Measurements from ENCODE around the gene PRKG1.
A peak's percentile ranks its signal among the peaks of the same experiment; 100 is the strongest.
"Not testable (repeated sequence)": the region's sequence is repeated elsewhere in the genome, so short reads cannot be mapped to it uniquely, and the experiment has no call there.

PRKG1 gene

DNA sequence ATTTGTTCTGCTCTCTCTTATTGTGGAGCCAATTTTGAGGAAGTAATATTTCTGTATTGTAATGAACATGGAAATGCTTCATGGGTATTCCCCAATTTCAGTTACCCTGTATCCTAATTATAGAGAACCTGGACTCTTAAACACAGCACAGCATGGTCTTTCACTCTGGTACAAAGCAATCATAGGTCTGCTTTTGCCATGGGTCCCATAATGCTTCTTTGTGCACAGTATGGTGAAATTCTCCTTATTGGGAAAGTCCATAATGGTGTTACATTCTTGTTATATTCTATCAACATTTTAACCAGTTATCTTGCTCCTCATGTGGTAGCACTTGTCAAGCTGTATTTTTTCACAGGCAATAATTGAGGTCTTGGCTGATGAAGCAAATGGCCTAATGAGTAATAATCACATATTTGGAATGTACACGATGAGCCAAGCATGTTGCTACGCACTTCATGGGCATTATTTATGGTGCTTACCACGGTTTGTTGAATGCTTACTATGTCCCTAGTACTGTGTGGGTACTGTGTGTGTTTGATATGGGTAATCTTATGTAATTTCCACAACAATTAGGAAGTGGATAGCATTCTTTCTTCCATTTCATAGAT, 42.9 kb downstream of the PRKG1 start:
- DNase-seq (ENCODE audit: low read depth): peak; percentile 55

DNA sequence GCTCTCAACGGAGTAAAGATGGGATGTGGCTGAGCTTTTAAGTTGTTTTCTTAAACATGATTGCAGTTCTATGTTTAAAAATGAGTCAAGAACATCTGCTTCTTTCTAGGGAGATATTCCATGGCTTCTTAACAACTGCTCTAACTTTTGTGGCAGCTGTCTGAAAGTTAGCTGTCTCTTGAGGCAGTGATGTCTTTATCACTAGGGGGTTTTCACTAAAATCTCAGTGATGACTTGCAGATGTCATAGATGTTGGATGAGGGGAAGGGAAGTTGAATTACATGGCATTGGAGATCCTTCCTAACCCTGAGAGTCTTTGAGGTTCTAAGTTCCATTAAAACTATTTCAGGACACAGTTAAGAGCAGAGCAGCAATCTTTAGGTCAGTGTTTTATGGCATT, 43.5 kb downstream of the PRKG1 start:
- DNase-seq (ENCODE audit: low read depth): no peak

DNA sequence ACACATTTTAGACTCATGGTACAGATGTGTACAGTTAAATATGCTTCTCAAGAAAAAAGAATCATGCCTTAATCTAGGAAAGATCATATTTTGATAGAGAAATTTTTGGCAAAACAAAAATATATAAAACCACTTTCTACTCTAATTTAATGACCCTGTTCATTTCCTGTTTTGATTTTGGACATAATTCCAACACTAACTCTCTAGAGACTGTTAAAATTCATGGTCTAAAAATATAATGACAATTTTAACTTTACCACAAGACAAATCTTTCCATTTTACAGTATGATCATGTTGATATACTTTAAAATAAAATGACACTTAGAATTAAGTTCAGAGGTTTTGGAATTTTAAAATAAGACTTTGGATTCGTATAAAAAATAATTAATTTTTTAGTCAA, 45.2 kb downstream of the PRKG1 start:
- no peak for DNase-seq (ENCODE audit: low read depth)

DNA sequence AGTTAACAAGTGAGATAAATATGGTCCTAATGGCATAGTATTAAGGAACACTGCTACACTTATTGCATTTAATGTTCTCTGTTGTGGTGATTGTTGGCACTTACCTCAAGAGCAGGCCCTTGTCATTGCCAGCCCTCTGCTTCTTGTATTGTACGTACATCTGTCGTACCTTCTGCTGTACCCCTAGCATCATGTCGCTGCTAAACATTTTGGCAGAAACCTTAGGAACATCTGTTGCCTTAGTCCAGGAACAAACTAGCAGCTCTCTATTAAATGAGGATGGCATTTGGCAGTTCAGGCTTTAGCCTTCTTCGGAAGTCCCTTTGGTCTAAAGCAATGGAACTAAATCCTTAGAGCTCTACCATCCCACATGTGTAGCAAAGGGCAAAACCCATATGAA, 47.6 kb downstream of the PRKG1 start:
- DNase-seq (ENCODE audit: low read depth): no peak

DNA sequence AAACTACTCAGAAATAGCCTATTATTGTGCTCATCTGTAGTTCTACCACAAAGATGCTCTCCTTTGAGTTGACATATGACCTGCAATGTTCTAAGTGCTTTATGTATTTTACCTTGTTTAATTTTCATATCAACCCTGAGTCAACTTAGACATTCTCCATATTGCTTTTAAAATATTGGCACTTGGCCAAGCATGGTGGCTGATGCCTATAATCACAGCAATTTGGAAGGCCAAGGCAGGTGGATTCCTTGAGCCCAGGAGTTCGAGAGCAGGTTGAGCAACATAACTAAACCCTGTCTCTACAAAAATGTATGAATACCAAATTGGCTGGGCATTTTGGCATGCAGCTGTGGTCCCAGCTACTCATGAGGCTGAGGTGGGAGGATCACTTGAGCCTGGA, 50.6 kb downstream of the PRKG1 start:
- no peak for DNase-seq (ENCODE audit: low read depth)

DNA sequence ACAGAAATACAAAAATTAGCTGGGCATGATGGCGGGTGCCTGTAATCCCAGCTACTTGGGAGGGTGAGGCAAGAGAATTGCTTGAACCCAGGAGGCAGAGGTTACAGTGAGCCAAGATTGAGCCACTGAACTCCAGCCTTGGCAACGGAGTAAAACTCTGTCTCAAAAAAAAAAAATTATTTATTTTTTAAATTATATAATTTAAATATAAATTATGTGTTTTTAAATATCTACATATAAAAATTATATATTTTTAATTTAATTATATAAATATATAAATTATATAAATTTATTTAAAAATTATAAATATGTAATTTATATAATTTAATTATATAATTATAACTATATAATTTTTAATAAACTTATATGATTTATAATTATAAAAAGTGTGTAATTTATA, 51.2 kb downstream of the PRKG1 start:
- DNase-seq (ENCODE audit: low read depth): no peak

DNA sequence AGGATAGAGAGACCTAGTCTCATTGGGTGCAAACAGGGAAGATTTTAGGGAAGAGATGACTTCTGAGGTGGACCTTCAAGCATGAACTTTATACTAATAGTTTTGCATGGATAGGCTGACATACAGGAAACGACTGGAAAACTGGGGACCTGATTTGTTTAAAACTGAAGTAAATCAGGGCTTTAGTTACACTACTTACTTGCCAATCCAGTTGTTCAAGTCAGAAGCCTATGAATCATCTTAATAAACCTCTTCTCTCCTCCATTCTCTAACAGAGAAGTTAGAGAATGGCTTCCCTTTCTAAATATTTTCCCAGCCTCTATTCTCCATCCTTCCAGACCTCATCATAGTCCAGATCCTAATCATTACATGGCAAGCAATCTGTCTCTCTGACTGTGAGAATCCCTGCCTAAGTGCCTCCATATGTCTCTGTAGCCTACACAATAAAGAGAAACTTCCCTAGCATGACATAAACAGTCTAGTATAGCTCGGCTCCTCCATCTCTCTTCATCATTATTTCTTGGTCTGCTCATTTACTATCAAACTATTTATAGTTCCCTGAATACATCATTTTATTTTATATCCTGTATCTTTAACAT, 55.8 kb downstream of the PRKG1 start:
- no peak for DNase-seq (ENCODE audit: low read depth)

DNA sequence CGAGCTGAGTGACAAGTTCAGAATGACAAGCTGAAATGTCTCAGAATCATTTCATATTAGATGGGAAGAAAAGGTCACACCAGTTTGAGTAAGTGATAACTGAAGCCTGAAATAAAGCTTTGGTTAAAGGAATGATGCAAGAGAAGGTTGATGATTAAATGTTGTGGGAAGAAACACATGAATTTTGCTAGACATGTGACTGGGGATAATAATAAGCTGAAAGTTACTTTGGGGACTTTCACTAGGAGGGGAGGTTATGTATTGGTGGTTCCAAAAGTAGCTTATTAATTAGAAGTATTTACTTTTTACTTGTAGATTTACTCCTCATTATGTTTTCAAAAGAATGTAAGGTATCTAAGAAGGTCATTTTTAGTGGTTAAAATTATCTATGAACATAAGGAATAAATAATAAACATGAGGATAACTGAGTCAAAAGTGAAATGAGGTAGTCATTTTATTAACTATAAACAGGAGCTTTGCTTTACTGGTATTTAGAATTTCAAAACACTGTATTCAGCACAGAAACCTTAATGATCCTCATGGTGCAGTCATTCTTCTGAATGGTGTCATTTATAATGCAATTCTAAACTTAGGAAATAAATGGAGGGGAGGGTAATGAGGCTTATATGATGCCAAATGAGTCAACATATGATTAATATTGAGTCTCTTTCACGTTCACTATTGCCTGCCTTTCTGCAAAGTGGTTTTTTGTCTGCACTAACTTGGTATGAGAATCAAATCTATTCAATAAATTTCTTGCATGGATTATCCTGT, 63.7 kb downstream of the PRKG1 start:
- DNase-seq (ENCODE audit: low read depth): peak; percentile 55

DNA sequence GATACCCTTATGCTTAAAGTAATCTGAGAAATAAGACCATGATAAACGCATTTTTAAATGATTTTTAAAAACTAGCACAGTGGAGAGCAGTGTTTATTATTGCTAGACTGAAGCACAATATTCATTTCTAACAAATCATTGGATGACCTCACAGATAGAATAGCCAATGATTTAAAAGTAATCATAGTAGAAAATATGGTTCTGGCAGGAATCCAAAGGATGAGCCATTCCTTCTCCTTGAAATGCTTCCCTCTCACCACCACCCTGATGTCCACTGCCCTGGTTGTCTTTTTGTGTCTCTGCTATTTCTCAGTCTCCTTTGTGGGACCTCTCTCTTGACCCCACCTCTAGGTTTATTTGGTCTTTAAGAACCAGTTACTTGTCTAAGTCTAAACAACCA, 64.9 kb downstream of the PRKG1 start:
- DNase-seq (ENCODE audit: low read depth): no peak

DNA sequence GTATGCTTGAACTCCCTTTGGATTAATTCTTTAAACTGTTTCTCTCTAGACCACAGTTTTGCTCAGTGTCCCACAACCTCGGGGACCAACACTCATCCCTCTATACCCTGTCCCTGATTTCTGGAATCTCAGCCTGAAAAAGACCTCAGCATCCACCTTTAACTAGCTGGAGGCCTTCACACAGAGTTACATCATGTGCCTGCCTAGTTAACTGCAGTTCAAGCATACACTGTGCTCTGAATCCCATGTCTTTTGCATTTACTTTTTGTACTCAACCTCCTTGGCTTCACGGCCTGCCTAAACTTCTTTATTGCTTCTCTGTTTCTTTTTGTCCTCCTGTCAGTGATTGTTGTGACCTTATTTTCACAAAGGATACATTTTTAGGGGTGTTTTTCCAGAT, 66.7 kb downstream of the PRKG1 start:
- DNase-seq (ENCODE audit: low read depth): no peak

DNA sequence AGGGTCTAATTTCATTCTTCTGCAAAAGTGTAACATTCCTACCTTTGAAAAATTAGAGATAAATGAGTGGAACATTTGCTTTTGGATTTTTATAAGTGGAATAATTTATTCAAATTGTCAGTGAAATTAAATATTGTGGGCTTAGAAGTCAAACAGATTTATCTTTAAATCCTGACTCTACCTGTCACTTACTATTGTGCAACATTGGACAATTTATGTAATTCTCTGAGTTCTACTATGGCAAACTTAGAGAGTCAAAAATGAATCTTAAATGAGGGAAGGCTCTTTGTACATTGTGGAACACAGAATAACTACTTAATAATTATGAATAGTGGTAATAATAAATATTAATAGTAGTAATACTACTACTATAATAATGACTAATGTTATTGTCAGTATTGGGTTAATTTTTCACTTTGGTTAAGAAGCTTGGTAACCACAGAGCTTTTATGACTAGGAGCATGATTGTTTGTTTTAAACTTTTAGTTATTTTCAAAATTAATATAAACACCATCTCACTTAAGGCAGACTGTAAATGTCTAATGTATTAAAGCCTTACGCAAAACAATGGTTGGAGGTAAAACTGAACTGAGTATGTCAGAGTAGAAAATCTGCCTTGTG, 70.0 kb downstream of the PRKG1 start:
- no peak for DNase-seq (ENCODE audit: low read depth)

DNA sequence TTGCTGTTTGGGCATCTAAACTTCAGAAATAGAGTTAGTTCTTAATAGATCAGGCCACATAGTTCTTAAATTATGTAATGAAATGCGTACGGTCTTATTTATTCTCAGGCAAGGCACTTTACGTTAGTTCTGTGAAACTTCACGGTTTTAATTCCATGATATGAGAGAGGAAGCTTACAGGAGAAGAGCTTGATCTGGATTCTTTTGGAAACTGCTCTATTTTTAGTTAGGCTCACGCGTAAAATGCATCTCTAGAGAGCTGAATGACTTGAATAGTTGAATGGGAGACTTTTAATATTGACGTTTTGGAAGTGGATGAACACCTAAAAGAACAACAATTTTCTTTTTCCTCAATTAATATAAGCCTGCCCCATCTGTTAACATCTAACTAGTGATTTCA, 71.1 kb downstream of the PRKG1 start:
- no peak for DNase-seq (ENCODE audit: low read depth)

DNA sequence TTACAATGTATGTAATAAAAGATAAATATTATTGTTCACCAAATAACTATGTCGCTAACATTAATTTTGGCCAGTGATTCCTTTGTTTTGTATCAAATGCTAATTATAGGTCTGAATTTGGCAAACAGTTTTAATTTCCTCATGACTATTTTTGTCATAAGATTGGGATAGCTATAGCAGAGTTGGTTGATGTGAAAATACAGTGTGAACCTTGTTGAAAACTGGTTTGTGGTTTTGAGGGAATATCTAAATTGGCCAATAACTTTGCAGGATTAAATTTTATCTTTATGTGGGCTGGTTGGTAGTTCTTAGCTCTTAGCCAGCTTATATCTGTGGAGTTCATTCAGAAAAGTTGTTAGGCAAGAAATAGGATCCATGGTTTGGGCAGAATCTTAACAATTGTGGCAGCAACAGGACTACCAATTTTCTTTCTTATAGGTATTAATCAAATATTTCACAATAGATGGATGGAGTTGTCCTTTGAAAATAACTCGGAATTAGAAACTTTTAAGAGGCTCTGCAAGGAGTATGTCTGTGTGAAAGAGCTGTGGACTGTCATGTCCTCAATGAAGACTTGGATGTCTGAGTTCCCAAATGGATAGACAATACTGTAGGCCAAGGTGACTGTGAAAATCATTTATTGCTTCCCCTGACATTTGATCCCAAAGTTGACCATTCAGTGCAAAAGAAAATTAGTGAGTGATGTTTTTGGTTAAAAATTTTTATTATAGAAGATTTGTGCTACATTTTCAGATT, 73.5 kb downstream of the PRKG1 start:
- DNase-seq (ENCODE audit: low read depth): no peak

DNA sequence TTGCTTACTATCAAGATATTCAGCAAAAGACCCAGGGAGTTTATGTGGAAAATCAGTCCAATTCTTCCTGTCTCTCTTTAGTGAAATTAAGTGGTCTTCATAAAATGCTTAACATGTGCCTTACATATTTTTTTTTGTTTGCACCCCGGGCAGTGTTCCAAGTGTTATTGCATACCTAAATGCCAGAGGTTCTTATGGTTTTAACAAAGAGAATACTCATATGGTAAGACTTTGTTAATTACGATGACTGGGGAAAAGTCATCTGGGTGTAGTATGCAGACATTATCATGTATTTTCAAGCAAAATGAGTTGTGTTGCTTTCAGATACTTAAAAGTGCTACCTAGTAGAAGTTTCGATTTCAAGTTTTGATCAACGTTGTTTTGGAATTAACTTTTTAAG, 82.6 kb downstream of the PRKG1 start:
- peak; percentile 44 for DNase-seq (ENCODE audit: low read depth)

DNA sequence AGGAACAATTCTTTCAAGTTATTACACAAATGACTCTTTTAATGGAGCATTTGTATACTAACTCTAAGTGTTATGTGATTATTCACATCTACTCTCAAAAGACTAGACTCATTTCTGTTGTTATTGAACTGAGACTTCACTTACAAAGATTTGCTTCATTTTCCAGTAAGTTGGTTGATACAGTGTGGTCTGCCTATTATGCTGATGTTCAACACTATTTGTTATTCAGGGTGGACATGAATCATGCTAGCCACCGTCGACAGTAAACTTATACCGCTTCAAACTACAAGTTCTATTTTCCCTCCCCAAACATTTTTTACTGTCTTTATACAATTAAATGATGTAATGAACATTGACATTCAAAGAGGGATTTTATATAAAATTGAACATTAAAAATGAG, 84.5 kb downstream of the PRKG1 start:
- no peak for DNase-seq (ENCODE audit: low read depth)

DNA sequence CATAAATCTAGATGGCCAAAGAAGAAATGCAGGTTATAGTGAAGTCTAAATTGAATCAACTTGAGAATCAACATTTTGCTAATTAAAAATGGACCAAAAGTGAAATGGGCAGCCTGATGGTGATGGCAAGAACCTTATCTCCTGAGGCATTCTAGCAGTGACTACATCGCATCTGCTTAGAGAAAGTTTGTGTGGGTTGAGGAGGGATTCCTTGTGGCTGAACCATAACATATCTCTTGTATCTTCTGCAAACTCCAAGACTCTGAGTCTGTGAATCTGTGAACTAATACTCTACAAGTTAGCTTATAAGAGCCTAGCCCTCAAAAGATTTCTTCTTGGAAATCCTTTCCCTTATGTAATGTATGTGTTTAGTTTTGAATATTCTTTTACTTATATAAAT, 85.6 kb downstream of the PRKG1 start:
- no peak for DNase-seq (ENCODE audit: low read depth)

DNA sequence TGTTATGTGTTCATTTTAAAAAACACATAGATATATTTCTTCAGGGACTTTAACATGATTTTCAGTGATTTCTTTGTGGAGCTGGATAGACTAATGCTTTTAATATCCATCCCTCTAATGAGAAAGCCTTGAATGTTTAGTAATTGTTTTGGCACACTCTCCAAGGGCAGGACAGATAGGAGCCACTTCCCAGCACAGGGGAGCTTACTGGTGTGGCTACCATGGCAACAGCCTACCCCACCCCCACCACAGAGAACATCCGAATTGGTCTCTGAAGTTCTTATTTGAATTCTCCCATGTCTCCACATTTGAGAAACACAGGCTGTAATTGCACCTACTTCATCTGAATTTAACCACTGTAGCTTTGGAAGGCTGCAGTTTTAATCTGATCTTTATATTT, 87.7 kb downstream of the PRKG1 start:
- DNase-seq (ENCODE audit: low read depth): no peak

DNA sequence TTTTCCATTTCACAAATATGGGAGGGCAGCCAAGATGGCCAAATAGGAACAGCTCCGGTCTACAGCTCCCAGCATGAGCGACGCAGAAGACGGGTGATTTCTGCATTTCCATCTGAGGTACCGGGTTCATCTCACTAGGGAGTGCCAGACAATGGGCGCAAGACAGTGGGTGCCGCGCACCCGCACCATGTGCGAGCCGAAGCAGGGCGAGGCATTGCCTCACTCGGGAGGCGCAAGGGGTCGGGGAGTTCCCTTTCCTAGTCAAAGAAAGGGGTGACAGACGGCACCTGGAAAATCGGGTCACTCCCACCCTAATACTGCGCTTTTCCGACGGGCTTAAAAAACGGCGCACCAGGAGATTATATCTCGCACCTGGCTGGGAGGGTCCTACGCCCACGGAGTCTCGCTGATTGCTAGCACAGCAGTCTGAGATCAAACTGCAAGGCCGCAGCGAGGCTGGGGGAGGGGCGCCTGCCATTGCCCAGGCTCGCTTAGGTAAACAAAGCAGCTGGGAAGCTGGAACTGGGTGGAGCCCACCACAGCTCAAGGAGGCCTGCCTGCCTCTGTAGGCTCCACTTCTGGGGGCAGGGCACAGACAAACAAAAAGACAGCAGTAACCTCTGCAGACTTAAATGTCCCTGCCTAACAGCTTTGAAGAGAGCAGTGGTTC, 89.2 kb downstream of the PRKG1 start:
- not testable (repeated sequence) for DNase-seq (ENCODE audit: low read depth)

DNA sequence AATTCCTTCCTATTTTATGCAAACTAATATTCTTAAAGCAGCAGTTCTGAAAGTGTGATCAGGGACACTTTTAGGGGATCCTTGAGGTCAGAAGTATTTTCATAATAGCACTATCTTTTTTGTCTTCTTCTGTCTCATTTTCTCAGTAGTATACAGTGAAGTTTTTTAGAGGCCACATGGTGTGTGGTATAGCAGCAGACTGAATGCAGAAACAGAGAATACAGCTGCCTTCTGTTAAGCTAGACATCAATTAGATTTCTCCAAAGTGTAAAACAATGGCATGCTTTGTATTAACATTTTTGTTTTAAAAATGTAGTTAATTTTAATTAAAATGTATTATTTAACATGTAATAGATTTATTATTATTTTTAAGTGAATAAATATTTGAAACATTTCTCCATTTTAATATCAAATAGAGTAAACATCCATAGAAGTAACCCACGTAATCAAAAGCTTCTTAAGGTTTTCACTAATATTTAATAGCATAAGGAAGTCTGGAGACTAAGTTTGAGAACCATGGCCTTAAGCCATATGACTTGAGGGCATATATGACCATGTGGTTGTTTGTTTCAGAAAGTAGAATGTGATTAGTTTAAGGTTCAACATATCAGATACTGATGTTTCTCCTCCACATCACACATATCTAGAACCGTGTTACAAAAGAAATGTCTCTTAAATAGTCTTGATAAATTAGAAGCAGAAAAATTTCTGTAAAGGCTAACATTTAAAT, 94.0 kb downstream of the PRKG1 start:
- no peak for DNase-seq (ENCODE audit: low read depth)

DNA sequence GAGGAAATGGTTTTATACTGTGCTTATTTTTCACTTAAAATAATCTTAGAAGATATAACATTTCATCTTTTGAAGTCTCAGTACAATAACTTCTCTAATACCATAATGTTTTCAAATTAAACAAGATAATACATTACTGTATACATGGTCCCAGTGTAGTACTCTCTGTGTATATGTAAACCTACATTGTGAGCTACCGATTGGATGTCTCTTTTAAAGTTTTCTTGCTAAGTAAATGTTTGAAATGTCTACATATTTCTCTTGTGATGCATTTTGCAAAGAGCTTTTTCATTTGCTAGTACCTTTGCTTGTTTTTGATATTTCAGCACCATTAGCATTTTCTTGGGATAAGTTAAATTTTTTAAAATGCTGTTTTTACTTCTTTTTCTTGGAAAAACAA, 94.8 kb downstream of the PRKG1 start:
- no peak for DNase-seq (ENCODE audit: low read depth)
